HG03196 (cell line): Measurements from ENCODE around the gene CXCL5.

ENCODE experiments used
- ATAC-seq: cut with Tn5 transposase; IDR thresholded peaks from one replicate; pipeline ENCODE4 v1.9.1; 2021; ENCODE audit not compliant: unreplicated experiment

Gene CXCL5

GRCh38 chr4:73998040-73999011 lies at the start of gene CXCL5:
CXCL5 (minus strand) TSS chr4:73998677; CDS start chr4:73998581, 96 bp downstream.
- no peak for ATAC-seq

- ATAC-seq, result no peak
These were observed 48.7 kb upstream of the CXCL5 start for GRCh38 chr4:74047152-74047551.

GRCh38 chr4:74045772-74046171 lies 47.3 kb upstream of the CXCL5 start:
- ATAC-seq, result no peak

GRCh38 chr4:74045247-74045646 lies 46.8 kb upstream of the CXCL5 start:
- ATAC-seq, result no peak

- ATAC-seq, result no peak
These were observed 46.2 kb upstream of the CXCL5 start for GRCh38 chr4:74044677-74045076.

GRCh38 chr4:74042681-74043080 lies 44.2 kb upstream of the CXCL5 start:
- no peak for ATAC-seq

- ATAC-seq, result no peak
These were observed 42.9 kb upstream of the CXCL5 start for GRCh38 chr4:74041418-74041817.

GRCh38 chr4:74039315-74039763 lies 40.9 kb upstream of the CXCL5 start:
- no peak for ATAC-seq

GRCh38 chr4:74038425-74039314 lies 40.2 kb upstream of the CXCL5 start, which contains the start of gene CXCL3:
CXCL3 (minus strand) TSS chr4:74038689; CDS start chr4:74038611, 78 bp downstream.
- ATAC-seq, result no peak

GRCh38 chr4:74038086-74038424 lies 39.6 kb upstream of the CXCL5 start:
- ATAC-seq, result no peak

- ATAC-seq, result no peak
These were observed 38.8 kb upstream of the CXCL5 start for GRCh38 chr4:74037076-74037955.

- no peak for ATAC-seq
These were observed 35.3 kb upstream of the CXCL5 start for GRCh38 chr4:74033739-74034138.

- ATAC-seq, result no peak
These were observed 33.6 kb upstream of the CXCL5 start for GRCh38 chr4:74032064-74032463.

GRCh38 chr4:74031576-74031975 lies 33.1 kb upstream of the CXCL5 start:
- ATAC-seq, result no peak

GRCh38 chr4:74030285-74030684 lies 31.8 kb upstream of the CXCL5 start:
- no peak for ATAC-seq

GRCh38 chr4:74028504-74028903 lies 30.0 kb upstream of the CXCL5 start:
- no peak for ATAC-seq

GRCh38 chr4:74023709-74024108 lies 25.2 kb upstream of the CXCL5 start:
- no peak for ATAC-seq

GRCh38 chr4:74021601-74022000 lies 23.1 kb upstream of the CXCL5 start:
- no peak for ATAC-seq

- ATAC-seq, result no peak
These were observed 20.3 kb upstream of the CXCL5 start for GRCh38 chr4:74018771-74019170.

- ATAC-seq, result no peak
These were observed 19.6 kb upstream of the CXCL5 start for GRCh38 chr4:74018116-74018515.

GRCh38 chr4:74016068-74016467 lies 17.6 kb upstream of the CXCL5 start:
- no peak for ATAC-seq
